ENCODE measurements around the gene PPIP5K1.
"Not testable (repeated sequence)": the region's sequence is repeated elsewhere in the genome, so short reads cannot be mapped to it uniquely, and the experiment has no call there.

PPIP5K1 gene

DNA sequence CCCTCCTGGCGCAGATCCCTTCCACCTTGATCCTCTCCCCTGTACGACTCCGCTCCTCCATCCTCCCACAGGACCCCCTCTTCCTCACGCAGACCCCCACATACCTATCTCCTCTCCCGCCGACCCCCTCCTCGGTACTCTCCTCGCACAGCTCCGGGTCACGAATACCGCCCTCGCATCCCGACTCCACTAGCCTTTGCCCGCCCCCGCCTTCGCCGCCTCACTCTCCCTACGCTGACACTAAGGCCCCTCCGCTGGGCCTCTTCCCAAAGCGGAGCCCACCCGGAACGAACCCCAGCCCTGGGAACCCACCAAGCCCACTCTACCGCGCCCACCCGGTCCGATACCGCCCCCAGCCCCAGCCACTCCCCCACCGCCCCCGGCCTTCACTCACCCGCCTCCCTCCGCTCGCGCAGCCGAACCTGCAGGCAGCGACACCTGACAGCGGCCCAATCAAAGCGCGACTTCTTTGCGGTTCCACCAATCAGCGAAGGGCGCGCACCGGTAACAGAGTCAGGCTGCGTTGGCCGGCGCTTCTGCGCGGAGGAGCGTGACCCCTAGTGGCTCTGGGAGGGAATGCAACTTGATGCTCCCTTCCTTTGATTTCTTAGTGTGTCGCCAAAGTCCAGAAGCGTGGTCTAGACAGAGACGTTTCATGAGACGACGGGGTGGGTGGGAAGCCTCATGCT is at the start of gene PPIP5K1:
TSS of gene PPIP5K1 (minus strand) at position 431 of the 689 bp plus-strand sequence. CDS start 5,704 bp downstream, outside the sequence.
- peak; percentile 84 for FAIRE-seq

DNA sequence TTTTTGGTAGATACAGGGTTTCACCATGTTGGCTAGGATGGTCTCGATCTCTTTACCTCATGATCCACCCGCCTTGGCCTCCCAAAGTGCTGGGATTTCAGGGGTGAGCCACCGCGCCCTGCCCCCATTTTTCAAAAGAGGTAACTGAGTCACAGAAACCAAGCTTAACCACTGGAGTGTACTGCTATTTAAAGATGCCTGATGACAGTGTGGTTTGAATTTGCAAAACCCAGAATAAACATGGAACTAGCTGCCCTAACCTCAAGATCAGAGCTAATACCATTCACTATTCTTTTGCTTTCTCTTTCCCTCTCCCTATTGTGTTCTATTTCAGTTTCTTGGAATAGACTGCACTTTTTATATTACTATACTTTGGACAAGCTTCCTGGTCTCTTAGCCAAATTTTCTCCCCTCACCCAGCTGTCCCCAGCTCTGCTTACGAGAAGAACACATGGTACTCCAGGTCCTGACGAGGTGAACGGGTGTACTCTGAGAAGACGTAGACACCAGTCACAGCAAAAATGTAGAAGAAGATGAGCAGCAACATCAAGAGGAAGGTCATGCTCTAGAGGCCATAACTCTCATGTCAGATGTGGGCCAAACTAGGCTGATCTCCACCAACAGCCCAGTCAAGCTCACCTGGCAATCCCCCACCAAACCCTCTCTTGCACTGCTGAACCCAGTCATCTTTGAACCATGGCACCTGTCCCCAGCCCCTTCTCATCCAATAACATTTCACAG is 48.6 kb upstream of the PPIP5K1 start:
- not testable (repeated sequence) for FAIRE-seq

DNA sequence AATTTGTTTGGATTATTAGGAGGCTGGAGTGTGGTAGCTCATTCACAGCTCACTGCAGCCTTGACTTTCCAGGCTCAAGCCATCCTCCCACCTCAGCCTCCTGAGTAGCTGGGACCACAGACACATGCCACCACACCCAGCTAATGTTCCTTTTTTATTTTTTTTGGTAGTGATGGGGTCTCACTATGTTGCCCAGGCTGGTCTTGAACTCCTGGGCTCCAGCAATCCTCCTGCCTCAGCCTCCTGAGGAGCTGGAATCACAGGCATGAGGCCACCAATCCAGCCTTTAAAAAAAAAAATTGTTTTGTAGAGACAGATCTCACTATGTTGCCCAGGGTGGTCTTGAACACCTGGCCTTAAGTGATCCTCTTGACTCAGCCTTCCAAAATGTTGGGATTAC is 36.9 kb upstream of the PPIP5K1 start:
- not testable (repeated sequence) for FAIRE-seq

DNA sequence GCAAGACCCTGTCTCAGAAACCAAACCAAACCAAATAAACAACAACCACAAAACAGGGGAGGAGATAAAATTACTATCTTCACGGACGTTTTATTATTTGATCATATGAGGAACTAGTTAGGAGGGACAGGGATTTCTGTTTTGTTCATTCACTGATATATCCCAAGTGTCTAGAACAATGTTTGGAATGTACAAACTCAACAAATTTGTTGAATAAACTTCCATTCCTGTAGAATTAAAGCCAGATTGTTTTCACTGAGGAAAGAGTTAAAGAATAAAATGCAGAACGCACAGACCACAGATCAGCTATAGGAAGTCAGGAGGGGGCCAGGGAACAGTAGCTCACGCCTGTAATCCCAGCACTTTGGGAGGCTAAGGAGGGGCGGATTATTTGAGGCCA is 35.1 kb upstream of the PPIP5K1 start:
- FAIRE-seq: no peak

DNA sequence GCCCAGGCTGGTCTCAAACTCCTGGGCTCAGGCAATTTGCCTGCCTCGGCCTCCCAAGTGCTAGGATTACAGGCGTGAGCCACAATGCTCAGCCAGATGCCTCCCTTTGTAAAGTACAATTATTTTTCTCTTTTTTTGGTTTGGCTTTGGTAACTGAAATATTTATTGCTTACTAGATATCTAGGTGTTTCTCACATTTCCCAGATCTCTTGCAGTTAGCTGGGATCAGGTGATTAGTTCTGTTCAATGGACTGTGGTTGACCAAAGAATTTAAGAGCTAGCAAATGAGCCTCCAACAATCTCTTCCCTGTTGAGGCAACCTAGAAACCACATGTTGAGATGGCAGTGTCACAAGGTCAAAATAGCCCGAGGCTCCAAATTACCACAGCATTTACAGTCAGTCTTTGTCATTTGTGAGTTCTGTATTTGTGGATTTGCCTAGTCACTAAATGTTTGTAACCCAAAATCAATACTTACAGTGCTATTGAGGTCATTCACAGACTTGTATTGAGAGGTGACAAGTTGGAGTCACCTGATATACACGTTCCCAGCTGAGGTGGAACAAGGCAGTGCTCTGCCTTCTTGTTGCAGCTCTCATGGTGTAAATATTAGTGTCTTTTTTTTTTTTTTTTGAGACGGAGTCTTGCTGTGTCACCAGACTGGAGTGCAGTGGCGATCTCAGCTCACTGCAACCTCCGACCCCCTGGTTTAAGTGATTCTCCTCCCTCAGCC is 32.2 kb upstream of the PPIP5K1 start:
- FAIRE-seq: peak; percentile 95

DNA sequence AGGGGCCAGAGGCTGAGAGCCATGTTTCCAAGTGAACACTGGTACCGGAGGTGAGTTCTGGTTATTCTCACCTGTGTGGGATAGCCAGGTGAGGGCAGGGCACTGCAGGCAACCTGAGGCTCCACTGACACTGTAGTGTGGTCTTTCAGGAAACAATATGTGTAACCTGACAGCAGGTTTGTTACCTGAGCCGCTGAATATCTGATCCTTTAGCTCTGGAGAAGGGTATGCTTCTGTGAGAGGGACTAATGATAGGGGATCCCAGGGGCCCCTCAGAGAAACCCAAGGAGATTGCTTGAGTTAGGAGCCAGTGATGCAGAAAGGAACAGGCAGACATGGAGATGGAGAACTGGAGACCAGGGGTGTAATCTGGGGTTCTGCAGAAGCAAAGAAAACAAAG is 28.7 kb upstream of the PPIP5K1 start, which contains the start of gene STRC:
TSS of gene STRC (minus strand) at position 101 of the 400 bp plus-strand sequence. CDS start at position 23, 78 bp downstream.
- FAIRE-seq: not testable (repeated sequence)

DNA sequence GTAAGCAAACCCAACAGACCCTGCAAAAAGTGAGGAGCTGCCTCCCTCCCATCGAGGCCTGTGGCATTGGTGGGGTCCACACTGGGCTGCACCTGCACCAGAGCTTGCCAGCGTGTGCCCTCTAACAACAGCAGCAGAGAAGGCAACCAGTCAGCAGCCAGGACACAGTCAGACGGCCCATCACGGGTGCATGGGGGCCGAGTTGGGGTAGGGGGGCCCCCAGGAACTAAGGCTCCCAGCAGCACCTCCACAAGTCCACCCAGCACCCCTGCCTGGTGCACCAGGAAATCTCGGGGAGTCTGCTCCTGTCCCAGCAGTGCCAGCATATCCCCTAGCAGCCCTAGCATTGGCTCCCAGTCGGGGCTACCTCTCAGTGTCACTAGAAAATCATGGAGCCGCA is 27.7 kb upstream of the PPIP5K1 start:
- not testable (repeated sequence) for FAIRE-seq

DNA sequence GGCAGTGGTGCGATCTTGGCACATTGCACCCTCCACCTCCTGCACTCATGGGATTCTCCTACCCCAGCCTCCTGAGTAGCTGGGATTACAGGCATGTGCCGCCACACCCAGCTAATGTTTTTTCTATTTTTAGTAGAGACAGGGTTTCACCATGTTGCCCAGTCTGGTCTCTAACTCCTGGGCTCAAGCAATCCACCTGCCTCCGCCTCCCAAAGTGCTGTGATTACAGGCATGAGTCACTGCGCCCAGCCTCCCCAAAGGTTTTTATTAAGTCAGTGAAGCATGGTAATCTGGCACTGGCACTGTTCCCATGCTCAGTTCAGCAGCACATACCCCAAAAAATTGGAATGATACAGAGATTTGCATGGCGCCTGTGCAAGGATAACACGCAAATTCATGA is 12.2 kb upstream of the PPIP5K1 start:
- not testable (repeated sequence) for FAIRE-seq

DNA sequence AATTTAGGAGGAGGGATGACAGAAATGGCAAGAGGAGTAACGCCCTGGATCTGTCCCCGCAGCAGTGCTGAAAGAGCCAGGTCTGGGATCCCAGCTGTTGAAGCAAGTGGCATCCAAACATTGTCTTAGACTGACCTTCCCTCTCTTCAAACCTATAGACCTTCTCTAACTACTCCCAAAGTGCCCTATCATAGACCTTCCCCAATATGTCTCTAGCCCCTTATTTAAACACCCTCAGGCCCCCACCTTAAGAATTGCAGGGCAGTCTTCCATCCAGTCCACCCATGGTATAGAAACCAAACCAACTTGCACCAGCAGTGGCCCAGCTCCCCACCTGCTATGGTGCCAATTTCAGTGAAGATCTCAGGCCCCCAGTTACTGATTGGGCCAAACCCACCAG is 10.2 kb upstream of the PPIP5K1 start:
- not testable (repeated sequence) for FAIRE-seq

DNA sequence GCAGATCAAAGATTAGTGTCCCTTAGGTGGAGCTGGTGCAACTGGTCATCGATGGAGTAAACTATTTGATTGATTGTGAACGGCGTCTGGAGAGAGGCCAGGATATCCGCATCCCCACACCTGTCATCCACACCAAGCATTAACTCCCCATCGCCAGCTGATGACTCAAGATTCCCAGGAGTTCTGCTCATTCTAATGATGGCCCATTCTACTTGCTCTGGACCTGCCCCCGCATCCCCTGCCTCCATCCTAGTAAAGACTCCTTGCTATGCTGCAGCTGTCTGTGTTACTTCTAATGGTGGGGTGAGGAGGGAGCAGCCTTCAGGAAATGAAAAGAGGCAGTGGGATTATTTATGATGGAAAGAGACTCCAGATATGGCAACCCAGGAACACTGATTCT is 9.1 kb upstream of the PPIP5K1 start:
- FAIRE-seq: not testable (repeated sequence)

DNA sequence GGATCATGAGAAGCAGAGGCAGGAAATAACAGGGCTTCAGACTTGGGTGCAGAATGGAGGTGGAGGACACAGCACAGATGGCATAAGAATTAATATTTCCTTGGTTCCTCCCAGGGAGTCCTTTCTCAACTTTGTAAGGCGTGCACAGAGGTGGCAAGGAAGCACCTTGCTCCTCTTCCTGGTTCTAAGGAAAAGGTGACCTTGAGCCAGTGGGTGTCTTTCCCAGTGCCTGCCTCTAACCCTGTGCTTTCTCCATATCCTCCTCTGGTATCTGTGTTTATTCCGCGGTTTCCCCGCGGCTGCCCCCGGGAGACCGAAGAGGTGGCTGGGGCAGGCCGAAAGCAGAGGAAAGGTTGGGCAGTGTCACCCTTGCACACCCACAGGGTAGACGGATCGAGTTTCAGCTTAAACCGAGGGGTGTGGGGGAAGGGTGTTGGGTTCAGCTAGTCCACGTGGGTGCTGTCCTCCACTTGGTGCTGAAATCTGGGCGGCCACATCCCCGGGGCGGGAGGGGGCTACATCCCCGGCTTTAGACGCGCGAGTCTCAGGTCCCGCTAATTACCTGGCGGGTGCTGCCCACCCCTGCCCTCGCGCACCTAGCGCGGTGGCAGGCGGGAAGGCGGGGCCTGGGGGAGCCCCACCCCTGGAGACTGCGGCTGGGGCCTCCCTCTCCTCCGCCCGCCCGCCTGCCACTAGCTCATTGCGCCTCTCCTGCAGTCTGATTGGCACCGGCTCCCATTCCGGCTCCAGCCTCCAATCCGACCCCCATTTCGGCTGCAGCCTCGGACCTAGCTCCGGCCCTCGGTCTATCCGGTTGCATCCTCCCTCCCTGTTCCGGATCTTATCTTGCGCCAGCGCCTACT is 3.6 kb upstream of the PPIP5K1 start, which contains the start of gene CKMT1B:
TSS of gene CKMT1B (plus strand) at position 700 of the 863 bp plus-strand sequence. CDS start 192 bp downstream, outside the sequence.
- FAIRE-seq: not testable (repeated sequence)

DNA sequence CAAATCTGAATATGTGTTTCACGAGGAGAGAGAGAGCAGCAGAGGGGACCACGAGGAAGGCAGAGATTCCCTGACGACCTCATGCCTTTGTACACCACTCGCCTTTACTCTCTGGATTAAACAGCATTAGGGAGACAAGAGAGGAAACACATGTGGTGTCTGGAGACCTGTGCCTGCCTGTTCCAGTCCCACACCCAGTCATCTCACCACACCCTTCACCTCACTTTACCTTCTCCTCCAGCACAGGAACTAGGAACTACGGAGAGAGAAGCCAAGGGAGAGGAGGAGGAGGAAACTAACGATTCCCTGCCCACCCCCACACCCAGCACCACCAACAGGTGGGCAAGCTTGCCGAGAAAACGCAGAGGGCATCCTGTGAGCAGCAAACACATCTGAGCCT is 2.8 kb upstream of the PPIP5K1 start:
- not testable (repeated sequence) for FAIRE-seq

DNA sequence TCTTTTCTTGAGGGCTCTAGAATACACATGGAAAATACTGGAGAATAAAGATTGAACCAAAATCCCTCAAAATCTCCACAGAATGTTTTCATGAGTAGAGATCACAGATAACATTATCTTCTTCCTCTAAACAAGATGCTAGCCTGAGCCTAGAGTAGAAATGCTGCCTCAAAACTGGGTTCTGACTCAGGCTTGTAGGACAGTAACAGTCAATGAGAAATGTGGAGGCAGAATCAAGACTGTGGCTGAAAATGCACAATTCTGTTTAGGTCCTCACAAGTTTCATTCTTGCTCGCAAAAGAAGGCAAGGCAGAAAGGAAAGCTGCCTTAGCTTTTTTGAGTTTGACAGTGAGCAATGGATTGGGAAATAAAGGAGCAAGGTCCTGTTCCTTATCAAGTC is 15.4 kb downstream of the PPIP5K1 start:
- FAIRE-seq: not testable (repeated sequence)

DNA sequence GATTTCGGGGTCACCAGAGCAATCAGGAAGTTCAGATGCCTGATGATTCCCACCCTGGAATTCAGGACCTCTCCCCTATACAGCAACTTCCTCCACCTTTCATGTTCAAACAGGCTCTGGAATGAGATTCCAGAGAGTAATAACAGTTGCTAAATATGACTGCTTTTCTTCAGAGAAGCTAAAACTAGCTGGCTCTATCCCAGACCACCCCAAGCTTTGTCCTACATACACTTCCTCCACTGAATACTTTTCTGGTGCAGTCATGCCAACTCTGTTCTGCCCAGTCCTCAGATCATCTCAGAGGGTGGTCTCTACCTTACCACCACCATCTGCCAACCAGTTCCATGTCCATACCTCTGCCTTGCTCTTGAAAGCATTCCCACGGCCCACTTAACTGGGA is 23.4 kb downstream of the PPIP5K1 start:
- FAIRE-seq: not testable (repeated sequence)

DNA sequence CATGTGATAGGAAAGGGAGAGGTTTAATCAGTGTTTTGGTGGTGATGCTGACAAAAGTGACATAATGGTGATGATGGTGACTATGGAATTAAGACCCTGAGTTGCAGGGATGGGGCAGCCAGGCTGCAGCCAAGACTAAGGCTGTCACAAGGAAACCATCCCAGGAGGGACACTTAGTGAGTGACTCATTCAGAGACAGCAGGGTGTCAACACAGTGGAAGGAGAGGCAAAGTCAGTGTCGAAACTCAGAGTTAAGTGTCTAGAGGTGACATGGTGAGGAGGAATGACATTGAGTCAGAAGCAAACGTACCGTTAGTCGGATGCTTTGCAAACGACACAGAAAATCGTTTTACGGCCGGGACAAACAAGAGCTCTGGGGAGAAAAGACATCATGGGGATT is 26.2 kb downstream of the PPIP5K1 start:
- FAIRE-seq: not testable (repeated sequence)

DNA sequence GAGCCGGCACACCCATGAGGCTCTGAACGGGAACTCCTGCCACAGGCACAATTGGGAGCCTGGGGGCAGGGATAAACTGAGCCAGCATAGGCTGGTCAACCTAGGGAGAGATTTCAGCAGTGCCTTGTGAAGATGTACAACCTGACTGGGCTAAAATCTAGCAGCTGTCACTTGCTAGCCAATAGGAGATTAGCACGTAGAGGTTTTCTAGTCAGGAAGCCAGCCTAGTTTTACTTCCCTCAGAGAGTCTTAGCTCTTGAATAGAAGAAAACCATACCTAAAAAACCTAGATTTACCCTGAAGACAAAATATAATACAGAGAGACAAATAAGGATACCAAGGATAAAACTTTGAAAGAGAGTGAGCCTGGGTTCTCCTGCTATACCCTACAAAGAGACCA is 27.3 kb downstream of the PPIP5K1 start:
- FAIRE-seq: not testable (repeated sequence)

DNA sequence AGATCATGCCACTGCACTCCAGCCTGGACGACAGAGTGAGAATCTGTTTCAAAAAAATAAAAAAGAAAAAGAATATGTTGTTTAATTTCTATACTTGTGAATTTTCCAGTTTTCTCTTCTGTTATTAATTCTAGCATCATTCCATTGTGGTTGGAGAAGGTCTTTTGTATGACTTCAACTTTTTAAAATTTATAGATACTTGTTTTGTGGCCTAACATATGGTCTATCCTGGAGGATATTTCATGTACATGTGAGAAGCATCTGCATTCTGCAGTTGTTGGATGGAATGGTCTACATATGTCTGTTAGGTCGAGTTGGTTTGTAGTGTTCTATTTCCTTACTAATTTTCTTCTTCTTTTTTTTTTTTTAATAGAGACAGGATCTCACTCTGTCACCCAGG is 37.0 kb downstream of the PPIP5K1 start:
- FAIRE-seq: no peak

DNA sequence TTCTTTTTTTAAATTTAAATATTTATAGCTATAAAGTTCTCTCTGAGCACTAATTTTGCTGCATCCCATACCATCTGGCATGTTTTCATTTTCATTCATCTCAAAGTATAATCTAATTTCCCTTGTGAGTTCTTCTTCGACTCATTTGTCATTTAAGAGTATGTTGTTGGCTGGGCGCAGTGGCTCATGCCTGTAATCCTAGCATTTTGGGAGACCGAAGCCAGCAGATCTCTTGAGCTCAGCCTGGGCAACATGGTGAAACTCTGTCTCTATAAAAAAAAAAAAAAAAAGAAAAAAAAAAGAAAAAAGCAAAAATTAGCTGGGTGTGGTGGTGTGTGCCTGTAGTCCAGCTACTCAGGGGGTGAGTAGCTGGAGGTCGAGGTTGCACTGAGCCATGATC is 37.8 kb downstream of the PPIP5K1 start:
- FAIRE-seq: no peak

DNA sequence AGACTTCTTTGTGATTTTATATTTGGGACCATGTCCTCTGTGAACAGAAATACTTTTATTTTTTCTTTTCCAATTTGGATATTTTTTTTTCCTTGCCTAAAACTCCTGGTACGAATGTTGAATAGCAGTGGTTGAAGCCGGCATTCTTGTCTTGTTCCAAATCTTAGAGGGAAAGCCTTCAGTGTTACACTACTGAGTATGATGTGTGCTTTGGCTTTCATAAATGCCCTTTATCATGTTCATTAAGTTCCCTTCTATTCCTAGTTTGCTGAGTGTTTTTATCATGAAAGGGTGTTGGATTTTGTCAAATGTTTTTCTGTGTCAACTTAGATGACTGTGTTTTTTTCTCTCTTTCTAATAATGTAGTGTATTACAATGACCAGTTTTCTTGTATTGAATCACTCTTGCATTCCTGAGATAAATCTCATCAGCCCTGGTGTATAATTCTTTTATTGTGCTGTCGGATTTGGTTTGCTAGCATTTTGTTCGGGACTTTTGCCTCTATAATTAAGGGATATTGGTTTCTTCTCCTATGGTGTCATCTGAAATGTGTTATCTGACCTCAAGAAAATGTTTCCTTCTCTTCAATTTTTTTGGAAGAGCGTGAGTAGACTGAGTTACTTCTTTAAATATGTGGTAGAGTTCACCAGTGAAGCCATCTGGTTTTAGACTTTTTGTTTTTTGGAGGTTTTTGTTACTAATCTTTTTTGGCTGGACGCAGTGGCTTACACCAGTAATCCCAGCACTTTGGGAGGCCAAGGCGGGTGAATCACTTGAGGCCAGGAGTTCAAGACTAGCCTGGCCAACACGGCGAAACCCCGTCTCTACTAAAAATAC is 39.3 kb downstream of the PPIP5K1 start:
- FAIRE-seq: no peak

DNA sequence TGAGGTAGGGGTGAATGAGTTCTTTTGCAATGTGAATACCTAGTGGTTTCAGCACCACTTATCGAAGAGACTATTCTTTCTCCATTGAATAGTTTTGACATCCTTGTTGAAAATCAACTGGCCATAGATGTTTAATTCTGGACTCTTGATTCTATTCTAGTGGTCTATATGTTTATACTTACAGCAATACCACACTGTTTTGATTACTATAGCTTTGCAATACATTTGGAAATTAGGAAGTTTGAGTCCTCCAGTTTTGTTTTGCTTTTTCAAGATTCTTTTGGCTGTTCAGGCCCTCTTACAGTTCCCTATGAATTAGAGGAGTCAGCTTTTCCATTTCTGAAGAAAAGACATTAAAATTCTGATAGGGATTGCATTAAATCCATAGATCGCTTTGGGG is 42.5 kb downstream of the PPIP5K1 start:
- FAIRE-seq: no peak

DNA sequence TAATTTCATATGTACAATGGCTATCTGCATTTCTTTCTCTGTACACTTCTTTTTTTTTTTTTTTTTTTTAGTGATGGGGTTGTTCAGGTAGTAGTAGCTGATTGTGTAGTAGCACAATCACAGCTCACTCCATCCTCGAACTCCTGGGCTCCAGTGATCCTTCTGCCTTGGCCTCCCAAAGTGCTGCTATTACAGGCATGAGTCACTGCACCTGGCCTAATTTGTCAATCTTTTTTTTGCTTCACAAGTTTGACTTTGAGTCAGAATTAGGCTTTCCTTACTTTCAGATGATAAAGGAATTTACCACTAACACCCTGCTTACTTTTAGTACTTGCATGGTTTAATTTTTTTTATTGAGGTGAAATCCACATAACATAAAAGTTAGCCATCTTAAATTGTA is 44.6 kb downstream of the PPIP5K1 start:
- no peak for FAIRE-seq
